AG10803 (cell line): ENCODE results near the gene DMGDH.

Source experiments
- DNase-seq: peaks from one replicate; pipeline ENCODE4 v3.0.0; 2010; ENCODE audit warnings: low read depth
- H3K4me3 ChIP-seq: 2 replicates; pipeline ENCODE4 v1.5.1; 2011; ENCODE audit warnings: mild to moderate bottlenecking, low read length, control low read depth
- CTCF ChIP-seq: conservative IDR thresholded peaks from 2 replicates; pipeline ENCODE4 v1.5.1; 2011; ENCODE audit warnings: mild to moderate bottlenecking, low read length, control low read depth, inconsistent platforms

Gene DMGDH

DNA sequence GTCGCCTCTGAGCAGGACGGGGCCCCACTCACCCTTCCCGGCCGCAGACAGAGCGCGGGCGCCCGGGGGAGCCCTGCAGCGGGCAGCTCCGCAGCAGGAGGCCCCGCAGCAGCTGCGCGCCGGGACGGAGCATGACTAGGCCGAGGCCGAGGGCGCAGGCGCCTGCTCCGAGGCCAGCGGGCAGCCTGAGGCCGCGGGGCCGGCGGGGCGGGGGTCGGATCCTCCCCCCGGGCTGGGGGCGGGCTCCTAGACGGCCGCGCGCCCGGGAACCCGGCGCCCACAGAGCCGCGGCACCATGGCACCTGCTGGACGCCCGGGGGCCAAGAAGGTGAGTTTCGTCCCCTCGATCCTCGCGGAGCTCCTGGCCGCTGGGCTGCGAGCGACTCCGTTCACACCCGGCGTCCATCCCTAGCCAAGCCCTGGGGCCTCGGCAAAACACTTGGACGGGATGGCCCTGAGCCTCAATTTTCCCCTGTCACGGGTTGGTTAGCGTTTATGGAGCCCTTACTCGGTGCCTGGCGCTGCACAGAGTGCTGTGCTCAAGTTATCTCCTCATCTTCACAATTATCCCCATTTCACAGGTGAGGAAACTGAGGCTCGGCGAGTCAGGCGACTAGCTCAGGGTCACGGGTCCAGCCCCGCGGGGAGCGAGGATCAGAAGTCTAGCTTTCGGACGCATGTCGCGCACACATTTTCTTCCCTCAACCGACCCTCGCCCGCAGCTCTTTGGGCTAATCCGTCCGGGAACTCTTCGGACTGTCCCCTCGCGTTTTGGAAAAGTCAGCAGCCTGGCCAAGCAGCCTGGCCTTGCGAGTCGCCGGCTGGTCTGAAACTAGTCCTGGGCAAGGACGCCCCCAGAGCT, at the start of gene DMGDH, which contains the start of gene BHMT2:
Gene DMGDH (minus strand): TSS at position 187 of the 862 bp plus-strand sequence. CDS start 54 bp downstream, at position 133.
Gene BHMT2 (plus strand): TSS at position 280 of the 862 bp plus-strand sequence. CDS start 16 bp downstream, at position 296.
- no peak for TF ChIP-seq CTCF
- peak; percentile 53 for DNase-seq
- H3K4me3 ChIP-seq, result peak within 1 kb of the TSS; percentile 53

DNA sequence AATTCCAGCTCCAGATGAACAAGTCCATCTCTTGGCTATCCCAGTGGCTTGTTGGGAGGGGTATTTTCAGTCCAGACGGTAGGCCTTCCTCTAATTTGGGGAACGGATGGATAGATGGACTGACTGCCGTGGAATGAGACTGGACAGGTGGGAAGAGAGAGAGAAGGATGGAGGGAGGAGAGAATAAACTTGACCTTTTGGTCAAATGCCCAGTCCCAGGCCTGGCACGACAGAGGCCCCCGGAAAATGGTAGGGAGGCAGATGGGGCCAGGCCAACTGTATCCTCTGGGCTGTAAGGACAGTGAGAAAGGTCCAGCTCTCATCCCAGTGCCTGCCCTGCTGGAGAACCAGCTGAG, 43.2 kb upstream of the DMGDH start:
- no peak overlapping the region for H3K4me3 ChIP-seq
- no peak for DNase-seq
- no peak for TF ChIP-seq CTCF

DNA sequence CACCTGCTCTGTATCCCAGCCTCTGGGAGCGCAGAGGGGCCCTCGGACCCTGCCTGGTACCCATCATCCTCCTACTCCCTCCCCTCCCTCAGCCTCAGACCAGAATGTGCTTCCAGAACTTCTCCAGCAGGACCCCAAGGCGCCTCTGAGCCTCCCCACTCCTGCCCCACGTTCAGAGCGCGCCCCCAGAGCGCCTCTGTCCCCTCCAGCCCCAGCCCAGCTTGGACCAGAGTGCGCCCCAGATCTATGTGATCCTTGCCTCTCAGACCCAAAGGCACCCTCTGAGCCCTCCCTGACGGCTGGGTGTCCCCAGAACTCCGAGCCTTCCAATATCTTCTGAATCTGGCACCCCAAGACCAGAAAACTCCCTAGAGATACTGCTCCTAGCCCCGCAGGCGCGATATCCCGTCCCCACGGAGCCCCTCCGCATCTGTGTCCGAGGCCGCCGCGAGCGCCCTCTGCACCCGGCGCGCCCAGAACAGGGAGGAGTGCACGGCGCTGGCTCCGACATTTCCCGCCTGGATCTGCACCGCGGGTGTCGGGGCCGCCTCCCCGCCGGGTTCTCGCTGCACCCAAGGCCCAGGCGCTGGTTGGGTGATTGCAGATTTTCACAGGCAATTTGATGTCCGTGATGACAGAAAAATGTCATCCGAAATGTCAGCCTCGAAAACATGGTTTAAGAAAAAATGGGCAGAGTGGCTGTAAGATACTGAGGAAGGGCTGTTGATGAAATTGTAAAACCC, 42.7 kb upstream of the DMGDH start:
- DNase-seq, result no peak
- no peak overlapping the region for H3K4me3 ChIP-seq
- no peak for TF ChIP-seq CTCF

DNA sequence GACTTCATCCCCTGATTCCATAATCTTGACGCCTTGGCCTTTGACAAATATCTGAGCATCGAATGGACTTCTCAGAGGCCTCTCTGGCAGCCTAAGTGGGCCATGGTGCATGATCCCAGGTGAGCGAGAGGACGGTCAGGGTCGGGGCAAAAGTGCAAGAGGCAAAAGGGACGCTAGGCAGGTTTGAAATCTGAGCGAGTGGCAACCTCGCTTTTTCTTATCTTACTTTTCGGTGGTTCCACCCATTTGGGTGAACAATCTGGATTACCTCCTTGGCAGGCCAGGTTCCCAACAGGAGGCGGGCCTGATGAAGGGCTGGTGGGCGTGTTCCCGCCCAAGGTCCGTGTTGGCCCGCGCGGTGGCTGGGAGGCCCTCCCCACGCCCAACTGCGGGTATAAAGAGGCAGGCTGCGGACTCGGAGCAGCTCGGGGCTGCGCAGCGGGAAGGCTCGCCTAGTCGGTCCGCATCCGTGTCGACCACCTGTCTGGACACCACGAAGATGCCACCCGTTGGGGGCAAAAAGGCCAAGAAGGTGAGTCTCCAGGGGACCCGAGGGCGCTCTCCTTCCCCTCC, 42.0 kb upstream of the DMGDH start, which contains the start of gene BHMT:
Gene BHMT (plus strand): TSS at position 423 of the 573 bp plus-strand sequence. CDS start 77 bp downstream, at position 500.
- no peak within 1 kb of the TSS for H3K4me3 ChIP-seq
- no peak for DNase-seq
- TF ChIP-seq CTCF, result no peak

DNA sequence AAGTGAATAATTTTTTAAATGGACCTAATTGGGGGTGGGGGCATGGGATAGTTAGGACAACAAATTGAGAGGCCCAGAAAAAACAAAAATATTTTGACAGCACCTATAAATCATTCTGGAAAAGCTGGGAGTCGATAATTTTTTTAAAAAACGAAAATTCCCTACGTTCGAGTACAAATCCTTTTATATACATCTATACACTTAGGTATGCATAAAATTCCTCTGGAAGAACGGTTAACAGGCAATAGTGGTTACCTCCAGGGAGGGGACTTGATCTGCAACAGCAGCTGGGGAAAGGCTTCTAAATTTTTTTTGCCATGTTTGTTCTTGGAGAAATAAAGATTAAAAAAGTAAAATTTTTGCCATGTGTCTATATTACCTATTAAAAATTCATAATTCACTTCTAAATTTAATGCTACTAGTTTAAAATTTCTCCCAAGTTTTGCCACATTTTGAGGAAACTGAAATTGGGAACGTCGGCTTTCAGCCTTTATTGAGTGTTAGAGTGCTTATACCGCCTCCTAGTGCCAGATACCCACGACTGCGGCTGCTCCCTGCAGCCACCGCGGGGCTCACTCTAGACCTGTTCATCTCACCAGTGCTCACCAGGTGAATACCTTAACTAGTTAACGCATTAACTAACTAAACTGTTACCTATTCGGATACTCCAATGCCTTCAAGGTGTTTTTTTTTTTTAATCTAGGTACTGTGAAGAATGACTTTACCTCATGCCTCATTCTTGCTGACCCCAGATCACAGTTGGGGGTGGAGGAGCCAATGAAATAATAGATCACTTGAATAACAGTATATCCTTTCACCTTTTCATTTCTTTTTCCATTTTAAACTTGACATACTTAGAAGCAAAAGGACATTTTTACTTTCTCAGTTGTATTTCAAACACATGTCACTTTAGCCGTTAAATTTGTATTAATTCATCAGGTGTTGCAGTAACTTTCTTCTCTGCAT, 40.3 kb upstream of the DMGDH start:
- peak; percentile 18; the same call in 1 of the 2 replicates for TF ChIP-seq CTCF
- no peak overlapping the region for H3K4me3 ChIP-seq
- no peak for DNase-seq

GRCh38 chr5:79108792-79109191, 39.3 kb upstream of the DMGDH start:
- no peak for DNase-seq
- TF ChIP-seq CTCF, result no peak
- H3K4me3 ChIP-seq, result no peak overlapping the region
